Smooth muscle cell of the brain vasculature (primary cell): ENCODE measurements around the gene NUMA1.

ENCODE experiments used
- DNase-seq: peaks from one replicate; pipeline ENCODE4 v3.0.0-alpha.2; 2012; ENCODE audit warnings: low read depth, low spot score

The NUMA1 gene

DNA sequence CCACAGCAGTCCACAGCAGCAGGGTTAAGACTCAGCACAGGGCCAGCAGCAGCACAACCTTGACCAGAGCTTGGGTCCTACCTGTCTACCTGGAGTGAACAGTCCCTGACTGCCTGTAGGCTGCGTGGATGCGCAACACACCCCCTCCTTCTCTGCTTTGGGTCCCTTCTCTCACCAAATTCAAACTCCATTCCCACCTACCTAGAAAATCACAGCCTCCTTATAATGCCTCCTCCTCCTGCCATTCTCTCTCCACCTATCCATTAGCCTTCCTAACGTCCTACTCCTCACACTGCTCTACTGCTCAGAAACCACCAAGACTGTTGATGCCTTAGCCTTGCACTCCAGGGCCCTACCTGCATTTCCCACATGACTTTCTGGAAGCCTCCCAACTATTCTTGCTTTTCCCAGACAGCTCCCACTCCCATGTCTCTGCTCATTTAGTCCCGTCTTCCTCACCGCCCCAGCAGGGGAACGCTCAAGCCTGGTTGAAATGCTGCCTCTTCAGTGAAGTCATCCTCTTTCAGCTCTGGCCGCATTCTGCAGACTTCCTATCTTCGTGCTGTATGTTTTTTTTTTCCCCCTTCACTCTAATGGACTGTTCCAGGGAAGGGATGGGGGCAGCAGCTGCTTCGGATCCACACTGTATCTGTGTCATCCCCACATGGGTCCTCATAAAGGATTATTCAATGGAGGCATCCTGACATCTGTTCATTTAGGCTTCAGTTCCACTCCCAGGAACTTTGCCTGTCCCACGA, 78.3 kb downstream of the NUMA1 start:
- DNase-seq = no peak

DNA sequence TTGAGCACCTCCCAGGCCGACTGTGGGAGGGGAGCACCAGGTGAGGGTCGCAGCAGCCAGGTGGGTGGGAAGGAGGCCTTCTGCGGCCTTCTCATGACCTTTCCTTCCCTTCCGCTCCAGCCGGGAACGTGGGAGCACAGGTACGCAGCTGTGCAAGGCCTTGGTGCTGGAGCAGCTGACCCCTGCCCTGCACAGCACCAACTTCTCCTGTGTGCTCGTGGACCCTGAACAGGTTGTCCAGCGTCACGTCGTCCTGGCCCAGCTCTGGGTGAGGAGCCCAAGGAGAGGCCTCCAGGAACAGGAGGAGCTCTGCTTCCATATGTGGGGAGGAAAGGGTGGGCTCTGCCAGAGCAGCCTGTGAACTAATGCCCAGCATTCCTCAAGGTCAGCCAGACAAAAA, 79.1 kb downstream of the NUMA1 start:
- DNase-seq = no peak

DNA sequence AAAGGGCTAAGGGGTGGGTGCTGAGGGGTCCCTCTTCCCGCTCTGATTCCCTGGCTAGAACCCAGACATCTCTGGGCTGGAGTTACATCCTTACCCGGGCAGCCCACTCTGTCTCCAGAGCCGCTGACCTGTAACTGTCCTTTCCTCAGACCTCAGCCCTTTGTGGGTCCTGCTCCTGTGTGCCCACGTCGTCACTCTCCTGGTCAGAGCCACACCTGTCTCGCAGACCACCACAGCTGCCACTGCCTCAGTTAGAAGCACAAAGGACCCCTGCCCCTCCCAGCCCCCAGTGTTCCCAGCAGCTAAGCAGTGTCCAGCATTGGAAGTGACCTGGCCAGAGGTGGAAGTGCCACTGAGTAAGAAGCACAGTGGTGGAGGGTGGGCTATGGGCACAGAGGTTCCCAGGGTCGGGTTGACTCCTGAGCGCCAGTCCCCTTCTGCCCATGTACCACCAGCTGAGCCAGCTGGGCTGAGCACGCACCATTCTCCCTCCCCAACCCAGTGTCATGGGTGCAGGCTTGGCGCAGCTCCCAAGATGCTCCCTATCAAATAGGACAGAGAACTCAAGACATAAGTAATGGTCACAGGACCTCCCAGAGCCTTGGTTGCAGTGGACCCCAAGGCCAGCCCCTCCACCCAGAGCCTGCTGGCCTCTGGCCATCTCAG, 80.0 kb downstream of the NUMA1 start:
- DNase-seq = no peak

DNA sequence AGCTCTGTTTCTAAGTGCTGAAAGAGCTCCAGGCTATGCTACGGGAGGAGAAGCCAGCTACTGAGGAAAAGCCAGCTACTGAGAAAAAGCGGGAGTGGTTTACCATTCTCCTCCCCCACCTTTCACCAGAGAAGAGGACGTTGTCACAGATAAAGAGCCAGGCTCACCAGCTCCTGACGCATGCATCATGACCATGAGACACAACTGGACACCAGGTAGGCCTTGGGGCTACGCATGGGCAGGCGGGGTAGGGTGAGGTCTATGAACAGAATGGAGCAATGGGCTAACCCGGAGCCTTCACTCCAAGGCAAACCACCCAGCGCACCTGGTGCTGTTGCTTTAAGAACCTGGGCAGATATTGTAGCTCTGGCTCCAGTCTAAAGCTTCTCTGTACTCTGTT, 80.5 kb downstream of the NUMA1 start:
- no peak for DNase-seq

DNA sequence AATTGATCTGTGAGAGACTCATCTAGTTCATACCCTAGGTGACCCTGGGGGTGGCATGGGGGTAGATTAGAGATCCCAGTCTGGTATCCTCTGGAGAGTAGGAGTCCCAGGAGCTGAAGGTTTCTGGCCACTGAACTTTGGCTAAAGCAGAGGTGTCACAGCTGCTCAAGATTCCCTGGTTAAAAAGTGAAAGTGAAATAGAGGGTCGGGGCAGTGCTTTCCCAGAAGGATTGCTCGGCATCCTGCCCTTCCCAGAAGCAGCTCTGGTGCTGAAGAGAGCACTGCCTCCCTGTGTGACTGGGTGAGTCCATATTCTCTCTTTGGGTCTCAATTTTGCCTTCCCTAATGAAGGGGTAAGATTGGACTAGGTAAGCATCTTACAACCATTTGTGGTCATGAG, 81.0 kb downstream of the NUMA1 start:
- no peak for DNase-seq

DNA sequence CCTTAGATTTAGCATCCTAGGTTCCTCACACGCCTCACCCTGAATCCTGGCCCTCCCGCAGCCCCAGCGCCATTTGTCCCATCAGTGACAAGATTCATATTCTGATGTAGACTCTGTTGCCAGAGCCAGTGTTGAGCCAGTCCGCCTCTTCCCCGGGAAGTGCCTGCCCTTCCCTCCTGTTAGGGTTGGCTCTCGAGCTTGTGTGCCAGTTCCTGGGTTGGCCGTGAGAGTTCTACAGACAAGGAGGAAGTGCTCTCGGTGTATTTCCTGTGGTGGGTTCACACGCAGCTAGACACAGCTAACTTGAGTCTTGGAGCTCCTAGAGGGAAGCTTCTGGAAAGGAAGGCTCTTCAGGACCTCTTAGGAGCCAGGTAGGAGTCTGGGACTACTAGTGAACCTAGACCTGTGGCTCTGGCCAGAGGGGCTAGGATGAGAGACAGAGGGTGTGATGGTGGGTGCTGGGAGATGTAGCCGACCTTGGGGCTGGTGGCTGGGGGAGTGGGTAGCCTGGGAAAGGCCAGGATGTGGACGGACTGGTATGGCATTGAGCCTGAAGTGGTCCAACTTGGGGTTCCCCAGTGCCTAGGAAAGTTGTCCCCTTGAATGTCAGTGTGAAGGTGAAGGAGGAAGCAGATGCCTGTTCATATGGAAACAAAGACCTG, 81.6 kb downstream of the NUMA1 start, which contains the start of gene IL18BP:
IL18BP (plus strand) TSS at position 261 of the 662 bp plus-strand sequence. CDS start 1,076 bp downstream, outside the sequence.
- DNase-seq = no peak

DNA sequence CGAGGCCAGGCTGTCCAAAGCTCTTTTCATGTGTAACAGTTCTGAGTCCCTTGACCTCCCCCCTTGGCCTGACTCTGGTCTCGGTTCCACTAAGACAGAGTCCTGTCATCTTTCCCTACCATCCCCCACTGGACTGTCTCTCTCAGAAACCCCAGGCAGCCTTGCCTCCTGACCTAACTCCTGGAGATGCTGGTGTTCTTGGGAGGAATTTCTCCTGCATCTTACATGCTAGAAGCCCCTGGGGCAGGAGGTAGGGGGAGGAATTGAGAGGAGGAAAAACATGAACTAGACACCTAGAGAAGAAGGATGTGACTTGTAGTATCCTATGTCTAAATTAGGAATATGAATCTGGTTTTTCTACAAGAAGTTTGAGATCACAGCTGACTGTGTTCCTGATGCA, 82.3 kb downstream of the NUMA1 start:
- no peak for DNase-seq

DNA sequence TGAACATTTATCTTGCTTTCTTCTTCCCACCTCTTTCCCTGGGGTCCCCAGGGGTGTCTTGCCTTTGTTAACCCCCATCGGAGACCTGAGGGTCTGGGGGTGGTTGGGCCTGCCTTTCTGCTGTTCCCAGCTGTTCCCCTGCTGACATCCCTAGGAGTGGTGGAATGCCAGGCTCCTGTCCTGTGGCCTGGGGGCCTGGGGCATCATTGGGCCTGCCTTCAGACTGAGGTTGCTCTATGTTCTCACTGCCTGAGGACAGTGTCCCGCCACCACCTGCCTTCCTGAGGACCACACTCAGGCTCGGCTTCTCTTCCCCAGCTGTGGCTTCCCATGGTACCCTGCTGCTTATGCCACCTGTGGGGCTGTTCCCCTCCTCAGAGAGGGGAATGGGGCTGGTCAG, 82.7 kb downstream of the NUMA1 start:
- DNase-seq = no peak

DNA sequence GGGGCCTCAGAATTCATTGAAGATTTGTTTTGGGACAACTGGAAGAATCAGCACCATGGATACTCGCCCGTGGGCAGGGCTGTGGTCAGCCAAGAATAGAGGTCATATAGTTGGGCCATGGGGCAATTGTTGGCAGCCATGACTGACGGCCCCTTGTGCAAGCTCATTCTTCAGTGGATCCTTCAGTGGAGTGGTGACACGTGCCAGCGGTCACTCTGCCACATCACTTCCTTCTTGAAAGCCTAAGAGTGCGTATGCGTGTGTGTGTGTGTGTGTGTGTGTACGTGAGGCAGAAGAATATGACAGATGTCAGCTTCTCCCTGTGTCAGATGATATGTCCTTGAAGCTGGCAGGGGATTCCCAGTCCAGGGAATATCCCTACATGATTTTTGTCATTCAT, 83.4 kb downstream of the NUMA1 start:
- DNase-seq = no peak

DNA sequence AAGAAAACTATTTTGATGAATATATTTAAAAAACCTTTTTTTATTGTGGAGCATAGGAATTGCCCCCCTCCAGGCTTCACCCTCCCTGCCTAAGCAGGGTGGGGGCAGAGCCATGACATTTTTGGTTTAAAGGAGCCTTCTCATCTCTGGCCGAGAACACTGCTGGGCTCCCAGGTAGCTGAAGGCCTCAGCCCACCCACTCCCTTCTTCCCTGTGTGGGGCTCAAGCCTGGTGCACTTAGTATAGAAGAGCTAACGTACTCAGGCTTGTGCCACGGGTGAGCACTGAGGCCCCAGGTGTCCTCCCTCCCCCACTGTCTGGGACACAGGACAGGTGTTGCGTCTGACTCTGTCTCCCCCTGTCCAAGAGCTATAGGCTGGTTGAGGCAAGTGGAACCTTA, 83.8 kb downstream of the NUMA1 start:
- DNase-seq = no peak

DNA sequence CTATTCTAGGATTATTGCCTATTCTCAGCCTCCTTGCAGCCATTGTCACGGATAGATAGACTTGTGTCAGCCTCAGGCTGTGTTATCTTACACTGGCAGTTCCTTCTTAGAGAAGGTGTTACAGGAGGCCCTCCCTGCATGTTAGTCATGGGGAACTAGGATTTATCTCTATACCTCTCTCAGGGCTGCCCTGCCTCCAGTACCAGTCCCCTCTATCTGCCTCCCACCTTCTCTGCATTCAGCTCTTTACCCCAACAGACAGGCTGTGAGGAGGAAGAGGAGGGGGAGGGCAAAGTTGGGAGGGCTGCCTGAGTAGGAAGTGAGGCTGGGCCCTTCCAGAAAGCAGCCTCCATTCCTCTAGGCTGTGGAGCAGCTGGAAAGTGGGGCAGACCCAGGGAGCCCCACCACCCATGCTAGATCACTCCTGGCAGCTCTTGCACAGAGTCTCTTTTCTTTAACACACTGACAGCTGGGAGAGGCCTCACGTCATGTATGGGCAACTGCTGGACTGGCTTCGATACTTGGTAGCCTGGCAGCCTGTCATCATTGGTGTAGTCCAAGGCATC, 84.5 kb downstream of the NUMA1 start:
- DNase-seq = no peak

DNA sequence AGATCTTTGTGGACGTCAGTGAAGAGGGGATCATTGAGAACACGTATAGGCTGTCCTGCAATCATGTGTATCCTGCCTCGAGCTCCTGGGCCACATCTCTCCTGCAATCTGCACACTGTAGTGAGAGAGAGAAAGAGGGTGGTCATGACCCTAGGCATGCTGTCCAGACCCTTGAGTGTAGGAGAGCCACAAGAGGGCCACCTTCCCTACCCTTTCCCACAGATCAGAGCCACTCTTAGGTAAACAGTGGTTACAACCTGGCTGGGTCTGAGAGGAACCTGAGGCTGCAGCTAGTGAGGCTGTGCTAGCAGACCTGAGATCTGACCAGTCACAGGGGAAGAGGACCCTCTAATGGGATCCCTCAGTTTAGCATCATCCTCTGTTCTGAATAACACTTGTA, 85.6 kb downstream of the NUMA1 start:
- DNase-seq = no peak

DNA sequence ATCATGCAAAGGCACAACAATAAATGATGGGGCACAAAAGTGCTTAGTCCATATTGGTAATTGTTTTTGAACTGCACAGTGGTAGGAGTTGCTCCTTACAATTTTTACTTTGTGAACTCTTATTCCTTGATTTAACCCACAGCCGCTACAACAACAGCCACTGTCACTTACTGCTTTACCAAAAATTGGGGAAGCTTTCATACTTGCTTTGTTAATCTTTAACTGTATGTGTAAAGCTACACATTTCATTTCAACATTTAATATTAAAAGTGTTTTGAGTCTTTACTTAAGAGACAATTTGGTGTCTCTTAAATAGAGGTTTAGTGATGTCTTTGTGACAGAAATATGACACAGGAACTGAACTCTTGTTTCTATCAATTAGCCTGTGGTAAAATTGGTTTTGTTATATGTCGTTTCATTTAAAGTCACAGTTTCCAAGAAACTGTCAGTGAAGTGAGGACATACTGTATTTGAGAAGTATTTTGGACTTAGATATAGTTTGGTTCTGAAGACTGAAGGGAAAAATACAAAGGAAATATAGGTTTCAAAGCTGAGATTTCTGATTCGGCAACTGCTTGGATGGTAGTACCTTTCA, 88.1 kb downstream of the NUMA1 start:
- no peak for DNase-seq

DNA sequence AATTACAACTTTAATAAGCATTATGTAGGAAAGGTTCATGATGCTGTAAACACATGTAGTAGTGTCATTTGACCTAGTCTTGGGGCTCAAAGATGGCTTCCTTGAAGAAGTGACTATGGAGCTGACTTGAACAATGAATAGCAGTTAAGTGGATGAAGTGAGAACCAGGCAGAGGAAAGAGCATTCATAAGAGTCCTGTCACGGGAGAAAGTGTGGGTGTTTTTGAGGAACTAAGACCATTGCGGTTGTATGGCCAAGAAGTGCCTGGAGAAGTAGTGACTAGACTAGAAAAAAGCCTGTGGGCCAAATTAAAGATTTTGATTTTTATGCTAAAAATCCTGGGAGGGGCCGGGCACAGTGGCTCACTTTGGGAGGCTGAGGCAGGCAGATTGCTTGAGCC, 88.8 kb downstream of the NUMA1 start:
- DNase-seq = no peak

DNA sequence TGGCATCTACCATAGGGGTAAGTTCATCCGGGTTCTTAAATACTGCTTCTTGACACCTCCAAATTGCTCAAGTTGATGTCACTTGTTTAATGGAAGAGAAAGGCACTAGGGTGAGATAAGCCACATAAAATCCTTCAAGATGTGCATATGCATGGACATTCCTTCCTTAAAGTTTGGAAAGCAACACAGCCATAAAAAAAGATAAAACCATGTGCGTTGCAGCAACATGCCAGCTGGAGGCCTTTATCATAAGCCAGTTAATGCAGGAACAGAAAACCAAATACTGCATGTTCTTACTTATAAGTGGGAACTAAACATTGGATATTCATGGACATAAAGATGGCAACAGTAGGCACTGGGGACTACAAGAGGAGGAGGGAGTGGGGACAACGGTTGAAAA, 89.6 kb downstream of the NUMA1 start:
- DNase-seq = no peak

DNA sequence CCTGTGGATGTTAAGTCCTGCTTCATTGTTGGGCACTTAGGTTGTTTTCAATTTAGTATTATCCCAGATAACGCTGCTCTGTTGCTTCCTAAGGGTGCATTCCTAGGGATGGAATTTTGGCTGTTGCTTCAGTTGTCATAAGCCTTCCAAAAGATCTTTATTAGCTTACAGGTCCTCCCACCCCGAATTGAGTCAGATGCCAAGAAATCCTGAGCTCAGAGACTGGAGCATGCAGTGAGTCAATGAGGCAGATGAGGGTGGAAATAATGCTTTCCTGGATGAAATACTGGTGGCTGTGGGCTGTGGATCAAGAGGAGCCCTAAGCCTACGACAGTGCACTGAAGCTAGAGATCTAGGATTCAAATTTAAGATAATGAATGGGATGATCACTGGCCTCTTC, 92.3 kb downstream of the NUMA1 start:
- no peak for DNase-seq

DNA sequence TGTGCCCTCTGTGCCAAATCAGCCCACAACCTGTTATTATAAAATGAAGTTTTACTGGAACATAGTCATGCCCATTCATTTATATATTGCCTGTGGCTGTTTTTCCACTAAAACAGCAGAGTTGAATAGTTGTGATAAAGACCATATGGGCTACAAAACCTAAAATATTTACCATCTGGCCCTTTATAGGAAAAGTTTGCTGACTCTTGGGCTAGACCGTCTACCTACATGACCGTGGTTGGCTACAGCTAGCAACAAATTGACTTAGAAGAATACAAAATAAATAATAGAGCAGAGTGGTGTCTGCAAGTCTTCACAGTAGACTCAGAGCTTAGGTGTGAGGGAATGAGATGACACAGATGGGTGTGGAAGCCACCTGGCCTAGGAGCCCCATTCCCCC, 92.8 kb downstream of the NUMA1 start:
- DNase-seq = no peak

DNA sequence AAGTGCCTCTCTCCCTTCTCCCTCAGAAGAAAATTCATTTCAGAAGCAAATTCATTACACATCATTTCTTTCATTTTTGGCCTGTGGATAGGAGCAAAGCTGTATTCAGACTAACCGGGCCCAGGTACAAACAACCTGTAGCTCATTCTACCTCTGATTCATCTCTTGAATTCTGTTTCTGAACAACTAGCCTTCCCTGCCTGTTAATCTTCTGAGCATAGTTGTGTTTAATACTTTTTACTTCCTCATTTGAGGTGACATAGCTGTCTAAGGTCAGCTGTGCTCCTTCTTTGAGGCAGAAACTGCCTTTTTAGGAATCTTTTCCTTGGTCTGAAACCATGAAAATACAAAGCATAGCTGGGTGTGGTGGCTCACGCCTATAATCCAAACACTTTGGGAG, 94.2 kb downstream of the NUMA1 start:
- DNase-seq = no peak

DNA sequence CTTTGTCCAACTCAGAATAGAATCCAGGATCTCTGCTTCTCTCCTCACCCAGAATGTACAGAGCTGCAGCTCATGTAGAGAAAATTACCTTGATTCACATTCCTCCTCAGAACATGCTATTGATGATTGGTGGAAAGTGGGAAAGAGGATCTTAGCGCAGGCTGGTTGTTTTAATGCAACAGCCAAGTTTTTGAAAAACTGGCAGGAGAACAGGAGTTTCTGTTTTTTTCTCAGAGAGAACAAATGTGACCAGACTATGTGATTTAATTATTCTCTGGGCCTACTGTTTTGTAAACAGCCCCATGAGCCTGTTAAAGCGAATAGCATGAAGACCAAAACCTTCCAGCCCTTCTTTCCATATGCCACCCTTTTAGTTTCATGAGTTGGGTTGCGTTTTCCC, 100.7 kb downstream of the NUMA1 start:
- DNase-seq = no peak

DNA sequence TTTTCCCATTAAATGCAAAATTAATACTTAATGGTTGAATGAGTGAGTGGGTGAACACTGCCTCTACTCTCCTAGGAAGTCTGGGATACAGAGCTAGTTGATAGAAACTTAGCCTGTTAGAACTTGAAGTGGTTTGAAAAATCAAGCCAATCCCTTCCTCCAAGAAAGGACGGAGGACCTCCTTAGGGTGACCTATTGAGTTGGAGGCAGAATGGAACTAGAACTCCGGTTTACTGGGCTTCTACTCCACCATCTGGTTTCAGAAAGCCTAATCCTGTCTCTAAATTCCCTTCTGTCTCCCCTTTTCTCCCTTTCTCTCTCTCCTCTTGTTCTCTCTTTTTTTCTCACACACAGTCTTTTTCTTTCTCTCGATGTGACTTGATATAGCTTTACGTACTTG, 101.2 kb downstream of the NUMA1 start:
- DNase-seq = no peak

DNA sequence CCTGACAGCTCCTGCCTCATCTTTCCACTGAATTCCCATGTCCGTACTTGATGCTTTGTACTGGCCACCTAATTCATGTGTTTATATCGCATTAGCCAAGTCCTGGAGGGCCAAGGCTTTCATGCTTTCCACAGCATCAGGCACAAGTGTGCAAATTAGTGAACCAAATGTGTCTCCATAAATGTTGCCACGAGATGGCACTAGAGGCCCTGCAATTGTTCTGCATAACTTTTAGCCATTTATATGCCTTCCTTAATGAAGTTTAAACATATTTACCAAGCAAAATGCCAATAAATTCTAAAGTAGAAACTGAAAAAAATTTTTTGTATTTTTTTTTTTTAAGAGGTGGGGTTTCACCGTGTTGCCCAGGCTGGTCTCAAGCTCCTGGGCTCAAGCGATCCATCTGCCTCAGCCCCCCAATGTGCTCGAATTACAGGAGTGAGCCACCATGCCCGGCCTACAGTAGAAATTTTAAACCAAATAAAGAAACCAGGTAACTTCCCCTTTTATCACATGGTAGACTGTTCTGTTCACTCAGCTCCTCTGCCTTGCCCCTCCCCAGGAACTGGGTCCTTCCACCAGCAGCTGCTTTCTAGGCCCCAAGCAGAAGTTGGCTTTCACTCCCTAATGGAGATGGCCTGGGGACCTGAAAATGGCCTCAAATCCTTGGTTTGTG, 102.5 kb downstream of the NUMA1 start:
- DNase-seq = no peak

DNA sequence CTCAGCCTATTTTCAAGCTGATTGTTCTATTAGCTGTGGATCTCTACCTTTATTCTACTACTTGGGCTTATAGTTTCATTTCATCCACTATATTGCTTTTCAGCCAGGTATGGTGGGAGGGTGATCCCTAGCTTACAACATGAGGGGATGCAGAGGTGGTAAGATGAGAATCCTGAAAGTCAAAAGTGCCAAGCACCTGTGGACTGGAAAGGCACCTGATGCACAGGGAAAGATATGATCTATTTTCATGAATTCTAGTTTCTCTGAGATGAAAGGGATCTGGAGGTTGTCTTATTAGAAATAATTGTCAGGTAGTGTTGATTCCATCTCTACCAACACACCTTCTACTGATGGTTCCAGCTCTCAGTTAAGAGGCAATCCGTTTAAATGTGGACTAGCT, 103.3 kb downstream of the NUMA1 start:
- no peak for DNase-seq
